WTC11 (cell line): ENCODE data around the gene SLC39A13. TPM values are rescaled to one million over a fixed set of nuclear protein-coding genes. Genes with fewer than 3 reads are reported as not detected.
"Not testable (repeated sequence)": the region's sequence is repeated elsewhere in the genome, so short reads cannot be mapped to it uniquely, and the experiment has no call there.

ENCODE experiments used
- ATAC-seq: fragments of 200-7000 bp; cut with Tn5 transposase; 2 replicates; pipeline ENCODE4 v1.10.0; 2021; ENCODE audit warnings: mild to moderate bottlenecking, moderate library complexity
- CTCF ChIA-PET: fragments of 300-600 bp; sonication (Branson Sonifier 250); formaldehyde crosslinking; loops from one replicate; lab custom pipeline; 2021; ENCODE audit warnings: antibody characterized with exemption; lab: Charles Lee
- POLR2A ChIA-PET: fragments of 350-600 bp; sonication (Branson Sonifier 250); formaldehyde crosslinking; loops from one replicate; lab custom pipeline; 2021; ENCODE audit warnings: antibody characterized with exemption; lab: Charles Lee
- DNase-seq: peaks from one replicate; pipeline ENCODE4 v3.0.0; 2021; ENCODE audit warnings: low spot score
- H3K27ac Mint-ChIP-seq: 2 replicates; pipeline ENCODE4 v1.8.0; 2021; ENCODE audit warnings: mixed read lengths
- H3K27me3 Mint-ChIP-seq: 2 replicates; pipeline ENCODE4 v1.8.0; 2021; ENCODE audit warnings: low read depth, mild to moderate bottlenecking, moderate library complexity, mixed read lengths
- H3K36me3 Mint-ChIP-seq: 2 replicates; pipeline ENCODE4 v1.8.0; 2021; ENCODE audit warnings: mixed read lengths
- H3K4me1 Mint-ChIP-seq: 2 replicates; pipeline ENCODE4 v1.8.0; 2022; ENCODE audit warnings: mixed read lengths
- H3K4me3 Mint-ChIP-seq: 2 replicates; pipeline ENCODE4 v1.8.0; 2021; ENCODE audit warnings: mild to moderate bottlenecking, moderate library complexity, mixed read lengths
- H3K9me3 Mint-ChIP-seq: 2 replicates; pipeline ENCODE4 v1.8.0; 2021; ENCODE audit warnings: mixed read lengths
- AFF4 ChIP-seq: sonication (generic); formaldehyde crosslinking; IDR thresholded peaks from 2 replicates; pipeline ENCODE4 v1.8.1; 2023; ENCODE audit warnings: mild to moderate bottlenecking, missing genetic modification reagents, borderline replicate concordance
- ATF1 ChIP-seq: sonication (generic); formaldehyde crosslinking; IDR thresholded peaks from 2 replicates; pipeline ENCODE4 v1.8.1; 2023; ENCODE audit warnings: mild to moderate bottlenecking, moderate library complexity, missing genetic modification reagents
- CTCF ChIP-seq: fragments of 200-600 bp; IDR thresholded peaks from 2 replicates; pipeline ENCODE4 v1.8.0; 2022; ENCODE audit warnings: antibody characterized with exemption
- E2F4 ChIP-seq: sonication (generic); formaldehyde crosslinking; IDR thresholded peaks from 2 replicates; pipeline ENCODE4 v1.8.1; 2022; ENCODE audit warnings: low read depth, mild to moderate bottlenecking, moderate library complexity, missing genetic modification reagents, borderline replicate concordance
- GABPB1 ChIP-seq: sonication (generic); formaldehyde crosslinking; IDR thresholded peaks from 2 replicates; pipeline ENCODE4 v1.8.1; 2023; ENCODE audit warnings: mild to moderate bottlenecking, missing genetic modification reagents
- GRHL2 ChIP-seq: fragments of 250-450 bp; sonication (Bioruptor Pico); IDR thresholded peaks from 2 replicates; pipeline ENCODE4 v1.8.0; 2022; ENCODE audit warnings: mild to moderate bottlenecking, moderate library complexity; ENCODE audit not compliant: insufficient replicate concordance, severe bottlenecking
- HMGA2 ChIP-seq: fragments of 250-450 bp; sonication (Bioruptor Pico); IDR thresholded peaks from 2 replicates; pipeline ENCODE4 v1.4.0; 2021; ENCODE audit warnings: mild to moderate bottlenecking, moderate library complexity
- IRF2 ChIP-seq: sonication (generic); formaldehyde crosslinking; IDR thresholded peaks from 2 replicates; pipeline ENCODE4 v1.8.0; 2022; ENCODE audit warnings: low read depth, missing genetic modification reagents, borderline replicate concordance
- NFE2L1 ChIP-seq: sonication (generic); formaldehyde crosslinking; IDR thresholded peaks from 2 replicates; pipeline ENCODE4 v1.8.1; 2023; ENCODE audit warnings: missing genetic modification reagents
- NFYB ChIP-seq: sonication (generic); formaldehyde crosslinking; conservative IDR thresholded peaks from 2 replicates; pipeline ENCODE4 v1.8.0; 2022; ENCODE audit warnings: low read depth, missing genetic modification reagents
- STAT6 ChIP-seq: sonication (generic); formaldehyde crosslinking; conservative IDR thresholded peaks from 2 replicates; pipeline ENCODE4 v1.8.1; 2023; ENCODE audit warnings: mild to moderate bottlenecking, low read depth, missing genetic modification reagents, moderate library complexity
- ZBTB21 ChIP-seq: sonication (generic); formaldehyde crosslinking; IDR thresholded peaks from 2 replicates; pipeline ENCODE4 v1.8.1; 2023; ENCODE audit warnings: mild to moderate bottlenecking, missing genetic modification reagents, borderline replicate concordance
- ZNF416 ChIP-seq: fragments of 250-450 bp; sonication (Bioruptor Pico); IDR thresholded peaks from 2 replicates; pipeline ENCODE4 v1.9.0; 2021; ENCODE audit warnings: mild to moderate bottlenecking, inconsistent platforms
- total RNA-seq: library from RNA; stranded (reverse); gene quantifications from 3 replicates; pipeline ENCODE4 v1.2.3, GENCODE V29; 2021
- TF ChIP-seq, protein P1 (sequence below): sonication (generic); formaldehyde crosslinking; IDR thresholded peaks from 2 replicates; pipeline ENCODE4 v1.8.0; 2022; ENCODE audit warnings: missing genetic modification reagents
- TF ChIP-seq, protein P2 (sequence below): sonication (generic); formaldehyde crosslinking; IDR thresholded peaks from 2 replicates; pipeline ENCODE4 v1.8.1; 2022; ENCODE audit warnings: mild to moderate bottlenecking, missing genetic modification reagents, moderate library complexity, borderline replicate concordance
- TF ChIP-seq, protein P3 (sequence below): sonication (generic); formaldehyde crosslinking; conservative IDR thresholded peaks from 2 replicates; pipeline ENCODE4 v1.8.1; 2022; ENCODE audit warnings: mild to moderate bottlenecking, missing genetic modification reagents

The SLC39A13 gene
- total RNA-seq, 1 experiment from 2014 or later = 38.2 TPM

DNA sequence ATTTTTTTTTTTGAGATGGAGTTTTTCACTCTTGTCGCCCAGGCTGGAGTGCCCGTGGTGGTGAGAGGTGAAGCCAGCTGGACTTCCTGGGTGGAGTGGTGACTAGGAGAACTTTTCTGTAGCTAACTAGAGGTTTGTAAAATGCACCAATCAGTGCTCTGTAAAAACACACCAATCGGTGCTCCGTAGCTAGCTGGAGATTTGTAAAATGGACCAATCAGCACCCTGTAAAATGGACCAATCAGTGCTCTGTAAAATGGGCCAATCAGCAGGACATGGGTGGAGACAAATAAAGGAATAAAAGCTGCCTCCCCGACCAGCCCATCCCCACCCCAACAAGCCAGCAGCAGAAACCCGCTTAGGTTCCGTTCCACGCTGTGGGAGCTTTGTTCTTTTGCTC, 45.0 kb downstream of the SLC39A13 start (continued):
- TF ChIP-seq, protein P1, sequence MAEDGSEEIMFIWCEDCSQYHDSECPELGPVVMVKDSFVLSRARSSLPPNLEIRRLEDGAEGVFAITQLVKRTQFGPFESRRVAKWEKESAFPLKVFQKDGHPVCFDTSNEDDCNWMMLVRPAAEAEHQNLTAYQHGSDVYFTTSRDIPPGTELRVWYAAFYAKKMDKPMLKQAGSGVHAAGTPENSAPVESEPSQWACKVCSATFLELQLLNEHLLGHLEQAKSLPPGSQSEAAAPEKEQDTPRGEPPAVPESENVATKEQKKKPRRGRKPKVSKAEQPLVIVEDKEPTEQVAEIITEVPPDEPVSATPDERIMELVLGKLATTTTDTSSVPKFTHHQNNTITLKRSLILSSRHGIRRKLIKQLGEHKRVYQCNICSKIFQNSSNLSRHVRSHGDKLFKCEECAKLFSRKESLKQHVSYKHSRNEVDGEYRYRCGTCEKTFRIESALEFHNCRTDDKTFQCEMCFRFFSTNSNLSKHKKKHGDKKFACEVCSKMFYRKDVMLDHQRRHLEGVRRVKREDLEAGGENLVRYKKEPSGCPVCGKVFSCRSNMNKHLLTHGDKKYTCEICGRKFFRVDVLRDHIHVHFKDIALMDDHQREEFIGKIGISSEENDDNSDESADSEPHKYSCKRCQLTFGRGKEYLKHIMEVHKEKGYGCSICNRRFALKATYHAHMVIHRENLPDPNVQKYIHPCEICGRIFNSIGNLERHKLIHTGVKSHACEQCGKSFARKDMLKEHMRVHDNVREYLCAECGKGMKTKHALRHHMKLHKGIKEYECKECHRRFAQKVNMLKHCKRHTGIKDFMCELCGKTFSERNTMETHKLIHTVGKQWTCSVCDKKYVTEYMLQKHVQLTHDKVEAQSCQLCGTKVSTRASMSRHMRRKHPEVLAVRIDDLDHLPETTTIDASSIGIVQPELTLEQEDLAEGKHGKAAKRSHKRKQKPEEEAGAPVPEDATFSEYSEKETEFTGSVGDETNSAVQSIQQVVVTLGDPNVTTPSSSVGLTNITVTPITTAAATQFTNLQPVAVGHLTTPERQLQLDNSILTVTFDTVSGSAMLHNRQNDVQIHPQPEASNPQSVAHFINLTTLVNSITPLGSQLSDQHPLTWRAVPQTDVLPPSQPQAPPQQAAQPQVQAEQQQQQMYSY (CRISPR knock-in tag) = no peak

DNA sequence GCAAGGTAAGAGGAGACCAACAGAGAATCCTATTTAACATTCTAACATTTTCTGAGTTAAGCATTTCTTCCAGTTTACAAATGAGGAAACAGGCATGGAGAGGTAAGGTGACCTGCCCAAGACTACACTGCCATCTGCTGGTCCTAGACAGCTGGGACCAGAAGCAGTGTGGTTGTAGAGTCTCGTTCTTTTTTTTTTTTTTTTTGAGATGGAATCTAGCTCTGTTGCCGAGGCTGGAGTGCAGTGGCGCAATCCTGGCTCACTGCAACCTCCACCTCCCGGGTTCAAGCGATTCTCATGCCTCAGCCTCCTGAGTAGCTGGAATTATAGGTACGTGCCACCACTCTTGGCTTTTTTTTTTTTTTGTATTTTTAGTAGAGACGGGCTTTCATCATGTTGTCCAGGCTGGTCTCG, 45.9 kb downstream of the SLC39A13 start:
- H3K27me3 Mint-ChIP-seq, H3K4me3 Mint-ChIP-seq, H3K36me3 Mint-ChIP-seq, H3K9me3 Mint-ChIP-seq, H3K4me1 Mint-ChIP-seq: not testable (repeated sequence)
- peak; percentile 70 for DNase-seq
- peak; percentile 88 for ATAC-seq
- H3K27ac Mint-ChIP-seq = peak overlapping the region; percentile 54; the same call in 1 of the 2 replicates
- ChIA-PET CTCF (interaction anchor here (0.6 to 3.5 kb wide), 43 partner anchors 9 to 425 kb away, joined by 3 to 30 read pairs (median 4); partner anchors contain the start of genes CELF1, DDB2 and PTPMT1), POLR2A (interaction anchor here (0.6 to 0.7 kb wide), 5 partner anchors 25 to 363 kb away, joined by 3 to 5 read pairs (median 3); no protein-coding TSS in a partner anchor)

- peak overlapping the region; percentile 90; the same call in 1 of the 2 replicates for H3K27ac Mint-ChIP-seq
- TF ChIP-seq NFYB (CRISPR knock-in tag) (no peak), GRHL2 (CRISPR knock-in tag) (no peak), ZBTB21 (CRISPR knock-in tag) (no peak), ZNF416 (no peak), NFE2L1 (no peak), ATF1 (no peak), HMGA2 (CRISPR knock-in tag) (no peak), E2F4 (CRISPR knock-in tag) (no peak), GABPB1 (CRISPR knock-in tag) (no peak), AFF4 (no peak), IRF2 (CRISPR knock-in tag) (no peak), STAT6 (no peak), CTCF (no peak)
- TF ChIP-seq, protein P2, sequence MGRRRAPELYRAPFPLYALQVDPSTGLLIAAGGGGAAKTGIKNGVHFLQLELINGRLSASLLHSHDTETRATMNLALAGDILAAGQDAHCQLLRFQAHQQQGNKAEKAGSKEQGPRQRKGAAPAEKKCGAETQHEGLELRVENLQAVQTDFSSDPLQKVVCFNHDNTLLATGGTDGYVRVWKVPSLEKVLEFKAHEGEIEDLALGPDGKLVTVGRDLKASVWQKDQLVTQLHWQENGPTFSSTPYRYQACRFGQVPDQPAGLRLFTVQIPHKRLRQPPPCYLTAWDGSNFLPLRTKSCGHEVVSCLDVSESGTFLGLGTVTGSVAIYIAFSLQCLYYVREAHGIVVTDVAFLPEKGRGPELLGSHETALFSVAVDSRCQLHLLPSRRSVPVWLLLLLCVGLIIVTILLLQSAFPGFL (CRISPR knock-in tag) = no peak
- TF ChIP-seq, protein P3, sequence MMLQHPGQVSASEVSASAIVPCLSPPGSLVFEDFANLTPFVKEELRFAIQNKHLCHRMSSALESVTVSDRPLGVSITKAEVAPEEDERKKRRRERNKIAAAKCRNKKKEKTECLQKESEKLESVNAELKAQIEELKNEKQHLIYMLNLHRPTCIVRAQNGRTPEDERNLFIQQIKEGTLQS (CRISPR knock-in tag) = no peak
Observed at GRCh38 chr11:47460571-47461235, 52.3 kb downstream of the SLC39A13 start.

More at GRCh38 chr11:47460571-47461235, 52.3 kb downstream of the SLC39A13 start:
- DNase-seq = no peak
- Mint-ChIP-seq H3K4me3 (no peak overlapping the region), H3K4me1 (peaks cover 14% of the 10 kb centered on the region), H3K9me3 (no peaks in the 10 kb centered on the region), H3K36me3 (peaks cover 6% of the 10 kb centered on the region; the same call in 1 of the 2 replicates), H3K27me3 (no peaks in the 10 kb centered on the region)
- no peak for ATAC-seq
- ChIA-PET CTCF (interaction anchor here (0.6 kb wide), 1 partner anchor 56 kb away, joined by 6 read pairs; no protein-coding TSS in a partner anchor), POLR2A (no interaction called here)
